ACC112 (cell line): ENCODE results near the gene PTCH1.

ENCODE experiments used
- H2AFZ ChIP-seq: fragments of 200-600 bp; sonication (generic); one replicate; pipeline ENCODE4 v1.6.0; 2017; ENCODE audit warnings: antibody characterized with exemption, low read length; ENCODE audit not compliant: unreplicated experiment
- H3K27ac ChIP-seq: fragments of 200-600 bp; sonication (generic); 2 replicates; pipeline ENCODE4 v1.5.1; 2014; ENCODE audit warnings: low read depth, mild to moderate bottlenecking, antibody characterized with exemption, low read length, moderate library complexity
- H3K27me3 ChIP-seq: fragments of 200-600 bp; sonication (generic); 2 replicates; pipeline ENCODE4 v1.6.1; 2014; ENCODE audit warnings: mild to moderate bottlenecking, antibody characterized with exemption, low read length, moderate library complexity, mixed read lengths; ENCODE audit not compliant: insufficient read depth
- H3K36me3 ChIP-seq: fragments of 200-600 bp; sonication (generic); 2 replicates; pipeline ENCODE4 v1.6.1; 2016; ENCODE audit warnings: mild to moderate bottlenecking, antibody characterized with exemption, low read length, moderate library complexity, mixed read lengths; ENCODE audit not compliant: insufficient read depth
- H3K4me1 ChIP-seq: fragments of 200-600 bp; sonication (generic); one replicate; pipeline ENCODE4 v1.6.1; 2016; ENCODE audit warnings: low read length, mixed read lengths; ENCODE audit not compliant: insufficient read depth, unreplicated experiment, control insufficient read depth
- H3K4me3 ChIP-seq: fragments of 200-600 bp; sonication (generic); 2 replicates; pipeline ENCODE4 v1.5.1; 2014; ENCODE audit warnings: mild to moderate bottlenecking, low read depth, low read length
- H3K79me2 ChIP-seq: fragments of 200-600 bp; sonication (generic); one replicate; pipeline ENCODE4 v1.6.0; 2016; ENCODE audit warnings: low read length; ENCODE audit not compliant: control insufficient read depth, unreplicated experiment, insufficient read depth

Gene PTCH1

GRCh38 chr9:95462249-95463147 is 54.3 kb downstream of the PTCH1 start:
- Histone ChIP-seq H3K36me3 (no peaks in the 10 kb centered on the region), H3K27me3 (no peaks in the 10 kb centered on the region), H3K4me3 (peak overlapping the region; percentile 68), H3K27ac (no peak overlapping the region), H3K4me1 (peaks cover 12% of the 10 kb centered on the region), H2AFZ (peak overlapping the region; percentile 85), H3K79me2 (no peaks in the 10 kb centered on the region)

DNA sequence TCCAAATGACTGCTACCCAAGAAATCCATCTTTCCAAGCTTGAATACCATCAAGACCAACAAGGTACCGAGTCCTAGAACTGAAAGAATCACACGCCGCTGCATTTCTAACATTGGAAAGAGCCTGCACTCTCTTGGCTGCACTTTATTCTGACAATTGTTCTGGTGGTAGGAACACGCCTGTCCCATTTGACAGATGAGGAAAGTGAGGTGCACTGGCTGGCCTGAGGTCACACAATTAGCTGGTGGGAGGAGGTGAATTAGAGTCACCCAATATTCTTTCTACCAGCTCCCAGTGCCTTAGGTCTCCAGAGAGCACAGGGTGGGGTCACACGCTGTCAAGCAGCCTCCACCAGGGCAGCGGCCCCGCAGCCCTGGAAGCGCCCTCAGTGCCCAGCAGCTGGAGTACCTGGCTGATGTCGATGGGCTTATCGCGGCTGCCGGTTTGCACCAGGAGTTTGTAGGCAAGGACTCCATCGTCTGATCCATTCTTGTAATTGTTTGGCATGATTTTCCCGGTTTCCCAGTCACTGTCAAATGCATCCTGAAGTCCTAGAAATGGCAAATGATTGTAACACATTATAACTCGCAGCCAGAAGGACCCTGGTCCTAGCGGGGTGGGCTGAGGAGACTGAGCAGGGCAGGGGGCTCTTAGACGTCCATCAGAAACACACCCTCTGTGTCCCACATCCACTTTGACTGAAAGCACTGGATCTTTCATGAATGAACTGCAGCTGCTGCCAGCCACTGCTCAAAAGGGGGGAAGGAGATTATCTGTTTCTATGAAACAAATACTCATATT is 55.1 kb downstream of the PTCH1 start:
- H3K4me1 ChIP-seq, result peaks cover 12% of the 10 kb centered on the region
- no peak overlapping the region for H2AFZ ChIP-seq
- H3K27ac ChIP-seq, result no peak overlapping the region
- no peaks in the 10 kb centered on the region for H3K27me3 ChIP-seq
- peaks cover 2% of the 10 kb centered on the region; the same call in 1 of the 2 replicates for H3K36me3 ChIP-seq
- no peaks in the 10 kb centered on the region for H3K79me2 ChIP-seq
- H3K4me3 ChIP-seq, result no peak overlapping the region

GRCh38 chr9:95460518-95461164 is 56.1 kb downstream of the PTCH1 start:
- peaks cover 5% of the 10 kb centered on the region; the same call in 1 of the 2 replicates for H3K36me3 ChIP-seq
- H2AFZ ChIP-seq, result no peak overlapping the region
- H3K4me1 ChIP-seq, result peaks cover 12% of the 10 kb centered on the region
- H3K27ac ChIP-seq, result no peak overlapping the region
- no peak overlapping the region for H3K4me3 ChIP-seq
- H3K79me2 ChIP-seq, result no peaks in the 10 kb centered on the region
- no peaks in the 10 kb centered on the region for H3K27me3 ChIP-seq

- Histone ChIP-seq H3K4me3 (no peak overlapping the region), H3K27ac (no peak overlapping the region), H3K4me1 (peaks cover 12% of the 10 kb centered on the region), H3K79me2 (no peaks in the 10 kb centered on the region), H2AFZ (no peak overlapping the region), H3K27me3 (no peaks in the 10 kb centered on the region), H3K36me3 (peaks cover 10% of the 10 kb centered on the region; the same call in 1 of the 2 replicates)
Measured at GRCh38 chr9:95459851-95460517, 56.8 kb downstream of the PTCH1 start.

GRCh38 chr9:95459178-95459577 is 57.6 kb downstream of the PTCH1 start:
- no peaks in the 10 kb centered on the region for H3K79me2 ChIP-seq
- peaks cover 12% of the 10 kb centered on the region for H3K4me1 ChIP-seq
- no peak overlapping the region for H3K4me3 ChIP-seq
- H3K27ac ChIP-seq, result no peak overlapping the region
- H2AFZ ChIP-seq, result no peak overlapping the region
- H3K27me3 ChIP-seq, result no peaks in the 10 kb centered on the region
- H3K36me3 ChIP-seq, result peaks cover 10% of the 10 kb centered on the region; the same call in 1 of the 2 replicates

DNA sequence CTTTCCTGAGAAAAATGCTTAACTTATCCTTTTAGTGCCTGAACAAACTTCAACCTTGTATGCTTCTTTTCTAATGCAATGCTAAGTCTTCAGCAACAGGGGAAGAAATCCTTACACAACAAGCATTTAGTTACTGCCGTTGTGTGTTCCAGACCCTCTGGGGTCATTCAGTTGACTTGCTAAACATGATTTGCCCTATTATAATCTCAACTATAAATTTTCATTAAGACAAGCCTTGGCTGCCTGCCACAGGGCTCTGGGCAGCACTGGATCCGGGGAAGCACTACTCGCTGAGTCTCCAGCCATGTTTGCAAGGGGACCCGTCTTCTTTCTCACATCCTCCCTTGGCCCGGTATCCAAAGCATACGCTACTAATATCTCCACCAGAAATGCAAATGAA is 58.1 kb downstream of the PTCH1 start:
- Histone ChIP-seq H3K4me3 (no peak overlapping the region), H3K36me3 (peaks cover 10% of the 10 kb centered on the region; the same call in 1 of the 2 replicates), H3K4me1 (peaks cover 12% of the 10 kb centered on the region), H3K27me3 (no peaks in the 10 kb centered on the region), H2AFZ (no peak overlapping the region), H3K79me2 (no peaks in the 10 kb centered on the region), H3K27ac (no peak overlapping the region)

DNA sequence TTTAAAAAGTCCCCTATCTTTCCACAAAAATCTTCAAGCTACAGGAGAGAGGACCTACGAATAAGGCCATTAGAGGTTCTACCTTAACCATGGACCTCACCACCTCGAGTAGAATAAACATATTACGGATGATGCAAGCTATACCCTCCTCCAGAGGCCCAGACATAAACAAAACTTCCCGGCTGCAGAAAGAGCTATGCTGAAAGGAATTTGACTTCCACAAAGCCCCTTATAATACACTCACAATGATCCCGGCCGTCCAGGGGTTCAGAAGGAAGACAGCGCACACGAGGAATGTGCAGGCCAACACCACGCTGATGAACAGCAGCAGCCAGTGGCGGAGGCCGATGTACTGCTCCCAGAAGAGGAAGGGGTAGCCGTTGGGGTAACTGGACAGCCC is 59.0 kb downstream of the PTCH1 start:
- H3K27ac ChIP-seq, result no peak overlapping the region
- no peak overlapping the region for H2AFZ ChIP-seq
- H3K27me3 ChIP-seq, result no peaks in the 10 kb centered on the region

DNA sequence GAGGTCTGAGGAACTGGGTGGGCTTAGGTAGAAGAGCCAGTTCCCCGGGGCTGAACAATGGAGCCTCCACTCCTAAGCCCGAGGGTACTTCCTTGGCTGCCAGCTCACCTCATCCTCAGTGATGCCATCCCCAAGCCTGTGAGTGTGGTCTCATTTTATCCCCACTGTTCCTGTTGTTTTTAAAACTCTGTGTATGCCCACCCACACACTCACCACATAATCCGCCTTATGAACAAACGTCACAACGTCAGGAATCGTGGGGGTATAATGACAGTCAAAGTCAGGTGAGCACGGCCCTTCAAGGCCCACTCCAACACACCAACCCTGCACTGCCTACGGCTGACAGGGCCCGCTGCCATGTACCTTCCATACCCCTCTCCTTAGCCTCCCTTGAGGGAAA is 61.1 kb downstream of the PTCH1 start:
- Histone ChIP-seq H3K36me3 (peaks cover 10% of the 10 kb centered on the region; the same call in 1 of the 2 replicates), H3K79me2 (no peaks in the 10 kb centered on the region), H3K4me1 (no peaks in the 10 kb centered on the region), H2AFZ (no peak overlapping the region), H3K27ac (no peak overlapping the region), H3K27me3 (no peaks in the 10 kb centered on the region), H3K4me3 (no peak overlapping the region)

More for the DNA sequence above, 59.0 kb downstream of the PTCH1 start:
- Histone ChIP-seq H3K4me1 (peaks cover 5% of the 10 kb centered on the region), H3K4me3 (no peak overlapping the region), H3K36me3 (peaks cover 10% of the 10 kb centered on the region; the same call in 1 of the 2 replicates), H3K79me2 (no peaks in the 10 kb centered on the region)

- Histone ChIP-seq H2AFZ (no peak overlapping the region), H3K27me3 (no peaks in the 10 kb centered on the region), H3K4me3 (no peak overlapping the region), H3K27ac (no peak overlapping the region), H3K79me2 (no peaks in the 10 kb centered on the region), H3K4me1 (no peaks in the 10 kb centered on the region), H3K36me3 (peaks cover 10% of the 10 kb centered on the region; the same call in 1 of the 2 replicates)
Measured at GRCh38 chr9:95452176-95452575, 64.6 kb downstream of the PTCH1 start.

DNA sequence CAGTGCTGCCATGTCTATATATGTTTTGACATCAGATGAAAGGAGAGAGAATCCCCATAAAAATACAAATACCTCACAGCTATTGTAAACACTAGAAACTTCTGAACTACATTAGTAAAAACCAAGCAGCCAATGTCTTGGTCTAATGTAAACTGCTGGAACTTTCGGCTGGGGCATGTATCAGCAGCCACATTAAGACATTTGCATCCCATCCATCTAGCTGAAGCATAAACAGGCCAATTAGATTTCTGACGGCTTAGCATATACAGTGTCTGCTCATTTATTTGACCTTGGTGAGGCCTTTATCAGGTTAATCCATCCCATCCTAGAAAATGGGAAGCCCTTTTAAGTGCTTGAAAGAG is 65.7 kb downstream of the PTCH1 start:
- H3K79me2 ChIP-seq, result no peaks in the 10 kb centered on the region
- H3K4me3 ChIP-seq, result no peak overlapping the region
- H3K27ac ChIP-seq, result no peak overlapping the region
- no peaks in the 10 kb centered on the region for H3K4me1 ChIP-seq
- peaks cover 5% of the 10 kb centered on the region; the same call in 1 of the 2 replicates for H3K36me3 ChIP-seq
- no peak overlapping the region for H2AFZ ChIP-seq
- no peaks in the 10 kb centered on the region for H3K27me3 ChIP-seq
